ENCODE measurements around the gene MLPH. TPM values are rescaled to one million over a fixed set of nuclear protein-coding genes. Genes with fewer than 3 reads are reported as not detected.

Gene MLPH
- total RNA-seq, 1 donor from 2014 or later, result 14.8 TPM

DNA sequence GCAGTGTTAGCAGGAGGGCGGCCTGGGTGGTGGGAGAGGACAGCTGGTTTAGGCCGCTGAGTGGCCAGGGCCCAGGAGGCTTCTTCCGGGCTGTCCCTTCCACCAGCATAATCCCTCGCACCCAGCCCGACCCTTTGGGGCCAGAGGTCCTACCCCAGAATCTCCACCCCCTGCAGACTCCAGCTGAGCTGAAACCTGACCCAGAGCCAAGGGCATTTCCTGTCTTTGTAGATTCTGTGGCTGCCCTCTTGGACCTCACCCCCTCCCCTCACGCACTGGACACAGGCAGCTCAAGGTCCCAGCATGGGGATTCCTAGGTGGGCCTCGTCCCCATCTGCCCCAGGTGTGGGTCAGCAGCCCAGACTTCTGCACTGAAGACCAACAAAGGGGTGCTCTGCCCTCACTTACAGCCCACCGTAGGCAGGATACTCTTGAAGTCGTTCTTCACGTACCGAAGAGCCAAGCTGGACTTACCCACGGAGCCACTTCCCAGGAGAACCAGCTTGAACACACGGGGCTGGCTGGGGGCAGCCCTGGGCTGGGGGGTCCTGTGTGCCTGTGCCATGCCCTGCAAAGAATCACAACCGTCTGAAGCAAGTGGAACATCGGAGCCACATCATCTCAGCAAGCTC lies 98.7 kb downstream of the MLPH start:
- Mint-ChIP-seq H3K36me3 (no peaks in the 10 kb centered on the region), H3K27ac (no peak overlapping the region), H3K4me1 (ENCODE audit: unreplicated experiment) (peaks cover 6% of the 10 kb centered on the region), H3K9me3 (peaks cover 5% of the 10 kb centered on the region), H3K27me3 (no peaks in the 10 kb centered on the region), H3K4me3 (no peak overlapping the region)
- TF ChIP-seq, protein P1, sequence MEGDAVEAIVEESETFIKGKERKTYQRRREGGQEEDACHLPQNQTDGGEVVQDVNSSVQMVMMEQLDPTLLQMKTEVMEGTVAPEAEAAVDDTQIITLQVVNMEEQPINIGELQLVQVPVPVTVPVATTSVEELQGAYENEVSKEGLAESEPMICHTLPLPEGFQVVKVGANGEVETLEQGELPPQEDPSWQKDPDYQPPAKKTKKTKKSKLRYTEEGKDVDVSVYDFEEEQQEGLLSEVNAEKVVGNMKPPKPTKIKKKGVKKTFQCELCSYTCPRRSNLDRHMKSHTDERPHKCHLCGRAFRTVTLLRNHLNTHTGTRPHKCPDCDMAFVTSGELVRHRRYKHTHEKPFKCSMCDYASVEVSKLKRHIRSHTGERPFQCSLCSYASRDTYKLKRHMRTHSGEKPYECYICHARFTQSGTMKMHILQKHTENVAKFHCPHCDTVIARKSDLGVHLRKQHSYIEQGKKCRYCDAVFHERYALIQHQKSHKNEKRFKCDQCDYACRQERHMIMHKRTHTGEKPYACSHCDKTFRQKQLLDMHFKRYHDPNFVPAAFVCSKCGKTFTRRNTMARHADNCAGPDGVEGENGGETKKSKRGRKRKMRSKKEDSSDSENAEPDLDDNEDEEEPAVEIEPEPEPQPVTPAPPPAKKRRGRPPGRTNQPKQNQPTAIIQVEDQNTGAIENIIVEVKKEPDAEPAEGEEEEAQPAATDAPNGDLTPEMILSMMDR (conservative IDR thresholded peaks at IDR 0.05), result no peak
- DNase-seq (ENCODE audit: extremely low spot score, unreplicated experiment), result no peak

DNA sequence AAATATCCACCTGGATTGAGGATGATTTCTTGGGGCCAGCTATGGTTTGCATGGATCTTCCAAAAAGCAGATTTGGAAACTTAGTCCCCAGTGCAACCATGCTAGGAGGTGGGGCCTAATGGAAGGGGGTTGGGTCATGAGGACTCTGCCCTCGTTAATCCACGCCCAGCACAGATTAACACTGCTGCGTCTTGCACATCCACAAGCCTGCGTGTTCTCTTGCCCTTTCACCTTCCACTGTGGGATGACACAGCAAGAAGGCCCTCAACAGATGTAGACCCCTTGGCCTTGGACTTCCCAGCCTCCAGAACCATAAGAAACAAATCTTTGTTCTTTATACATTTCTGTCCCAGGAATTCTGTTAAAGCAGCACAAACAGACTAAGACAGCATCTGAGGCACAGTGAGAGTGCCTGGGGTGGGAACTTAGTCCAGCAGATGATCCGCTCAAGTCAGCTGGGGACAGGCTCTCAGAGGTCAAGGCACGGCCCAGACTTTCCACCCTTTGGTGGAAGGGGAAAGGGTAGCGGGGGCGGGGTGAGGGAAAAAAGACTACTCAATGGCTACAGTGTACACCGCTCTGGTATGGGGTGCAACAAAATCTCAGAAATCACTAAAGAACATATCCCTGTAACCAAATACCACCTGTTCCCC lies 101.1 kb downstream of the MLPH start:
- Mint-ChIP-seq H3K36me3 (no peaks in the 10 kb centered on the region), H3K27me3 (no peaks in the 10 kb centered on the region), H3K27ac (no peak overlapping the region), H3K4me3 (no peak overlapping the region), H3K4me1 (ENCODE audit: unreplicated experiment) (peaks cover 10% of the 10 kb centered on the region), H3K9me3 (peaks cover 5% of the 10 kb centered on the region)
- TF ChIP-seq, protein P1 (conservative IDR thresholded peaks at IDR 0.05), result no peak
- no peak for DNase-seq (ENCODE audit: extremely low spot score, unreplicated experiment)

DNA sequence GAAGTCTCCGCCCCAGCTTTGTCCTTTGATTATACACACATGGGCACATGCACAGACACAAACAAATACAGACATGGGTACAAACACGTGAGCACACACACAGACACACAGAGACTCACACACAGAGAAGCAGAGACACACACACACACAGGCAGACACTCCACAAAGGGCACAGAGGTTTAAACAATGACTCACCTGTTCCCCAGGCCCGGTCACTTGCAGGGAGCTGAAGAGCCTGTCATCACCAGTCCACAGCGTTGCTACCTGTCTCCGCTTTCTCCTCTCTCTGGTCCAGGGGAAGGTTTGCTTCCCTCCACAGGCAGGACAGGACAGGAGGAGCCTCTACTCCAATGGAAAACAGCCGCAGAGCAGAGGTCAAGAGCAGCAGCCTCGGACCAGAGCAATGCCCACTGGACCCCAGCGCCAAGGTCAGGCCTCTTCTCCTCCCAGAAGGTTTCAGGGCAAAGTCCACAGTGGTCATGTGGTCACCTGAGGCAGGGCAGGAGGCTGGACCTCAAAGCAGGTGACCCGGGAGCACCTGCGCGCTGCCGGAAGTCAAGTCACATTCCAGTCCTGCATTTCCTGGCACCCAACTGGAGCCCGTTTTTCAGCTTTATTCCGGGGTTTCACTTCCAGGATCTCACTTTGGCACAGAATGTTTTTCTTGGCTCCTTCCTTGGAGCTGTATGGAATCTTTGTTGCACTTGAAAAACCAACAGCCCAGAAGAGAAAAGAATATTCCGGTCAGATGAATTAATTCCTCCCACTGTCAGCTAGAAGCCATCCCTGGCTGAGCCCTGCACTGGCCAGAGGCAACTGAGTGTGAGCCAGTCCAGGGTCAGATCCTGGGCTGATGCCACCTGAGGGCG lies 103.5 kb downstream of the MLPH start, which contains the start of gene RAB17:
RAB17 (minus strand) TSS at position 463 of the 869 bp plus-strand sequence. CDS start 4,580 bp downstream, outside the sequence.
- peak within 1 kb of the TSS; percentile 86 for H3K4me3 Mint-ChIP-seq
- no peaks in the 10 kb centered on the region for H3K27me3 Mint-ChIP-seq
- peak within 1 kb of the TSS; percentile 81 for H3K27ac Mint-ChIP-seq
- no peaks in the 10 kb centered on the region for H3K36me3 Mint-ChIP-seq
- TF ChIP-seq, protein P1 (conservative IDR thresholded peaks at IDR 0.05), result no peak
- H3K4me1 Mint-ChIP-seq (ENCODE audit: unreplicated experiment), result peaks cover 25% of the 10 kb centered on the region
- H3K9me3 Mint-ChIP-seq, result peaks cover 5% of the 10 kb centered on the region
- DNase-seq (ENCODE audit: extremely low spot score, unreplicated experiment), result no peak

DNA sequence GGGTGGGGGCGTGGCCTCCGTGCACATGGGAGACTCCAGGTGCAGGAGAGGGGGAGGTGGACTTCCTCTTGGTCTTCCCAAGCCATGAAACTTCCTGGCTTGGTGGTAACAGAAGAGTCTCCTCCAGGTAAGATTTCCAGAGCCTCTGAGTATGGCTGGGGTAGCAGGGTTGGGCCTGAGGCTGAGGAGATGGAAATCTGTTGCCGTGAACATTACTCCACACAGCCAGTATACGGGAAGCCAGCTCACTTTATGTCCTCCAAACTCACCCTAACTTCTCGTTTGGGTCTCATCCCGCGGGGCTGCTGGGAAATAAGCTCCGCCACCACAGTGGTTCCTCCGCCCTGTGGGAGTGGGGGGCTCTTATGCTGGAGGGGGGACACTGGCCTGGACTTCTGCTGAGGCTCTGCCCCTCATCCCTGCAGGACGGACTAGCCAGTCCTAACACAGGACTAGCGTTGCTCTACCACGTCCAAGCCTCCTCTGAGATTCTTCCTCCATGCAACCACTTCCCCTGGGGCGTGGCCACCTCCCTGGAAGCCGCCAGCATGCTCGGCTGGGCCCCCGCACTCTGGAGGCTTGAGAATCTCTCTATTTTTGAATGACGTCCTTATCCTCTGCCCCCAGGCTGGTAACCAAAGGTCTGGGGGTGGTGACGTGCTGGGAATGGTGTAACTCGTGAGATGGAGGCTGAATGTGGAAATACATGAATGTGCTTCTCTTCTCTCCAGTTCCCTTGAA lies 104.3 kb downstream of the MLPH start:
- TF ChIP-seq, protein P1 (conservative IDR thresholded peaks at IDR 0.05), result no peak
- Mint-ChIP-seq H3K9me3 (peaks cover 5% of the 10 kb centered on the region), H3K4me1 (ENCODE audit: unreplicated experiment) (peaks cover 25% of the 10 kb centered on the region), H3K27ac (peak overlapping the region; percentile 81), H3K36me3 (no peaks in the 10 kb centered on the region), H3K4me3 (peak overlapping the region; percentile 86), H3K27me3 (no peaks in the 10 kb centered on the region)
- DNase-seq (ENCODE audit: extremely low spot score, unreplicated experiment), result no peak

DNA sequence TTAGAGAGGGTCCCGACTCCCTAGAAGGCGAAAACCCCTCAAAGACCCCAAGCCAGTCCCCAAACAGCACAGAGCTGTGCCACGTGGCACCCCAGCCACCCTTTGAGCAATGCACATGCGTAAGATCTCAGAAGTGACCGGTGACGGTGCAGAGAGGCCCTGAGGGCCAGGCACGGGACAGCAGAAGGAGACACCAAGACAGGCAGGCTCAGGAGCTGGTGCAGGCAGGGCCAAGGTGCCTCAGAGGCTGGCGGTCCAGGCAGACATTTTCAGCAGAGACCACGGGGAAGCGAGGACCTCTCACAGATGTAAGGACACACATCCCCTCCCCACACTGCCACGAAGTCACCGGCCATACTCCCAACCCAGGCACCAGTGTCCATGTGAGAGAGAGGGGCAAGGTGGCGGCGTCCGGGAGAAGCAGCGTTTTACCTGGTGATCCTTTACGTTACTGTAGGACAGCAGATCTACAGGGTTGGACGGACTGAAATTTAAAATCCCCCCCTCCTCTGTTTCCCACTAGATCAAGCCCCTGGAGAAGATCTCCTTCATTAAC lies 105.5 kb downstream of the MLPH start:
- TF ChIP-seq, protein P1 (conservative IDR thresholded peaks at IDR 0.05), result no peak
- no peak overlapping the region for H3K4me3 Mint-ChIP-seq
- DNase-seq (ENCODE audit: extremely low spot score, unreplicated experiment), result no peak
- peaks cover 25% of the 10 kb centered on the region for H3K4me1 Mint-ChIP-seq (ENCODE audit: unreplicated experiment)
- H3K36me3 Mint-ChIP-seq, result no peaks in the 10 kb centered on the region
- peaks cover 1% of the 10 kb centered on the region for H3K9me3 Mint-ChIP-seq
- H3K27ac Mint-ChIP-seq, result no peak overlapping the region
- no peaks in the 10 kb centered on the region for H3K27me3 Mint-ChIP-seq
